ENCODE measurements around the gene GABRG3. TPM values are rescaled to one million over a fixed set of nuclear protein-coding genes. Genes with fewer than 3 reads are reported as not detected.

GABRG3 gene
- total and polyA plus RNA-seq, 7 donors: not detected

DNA sequence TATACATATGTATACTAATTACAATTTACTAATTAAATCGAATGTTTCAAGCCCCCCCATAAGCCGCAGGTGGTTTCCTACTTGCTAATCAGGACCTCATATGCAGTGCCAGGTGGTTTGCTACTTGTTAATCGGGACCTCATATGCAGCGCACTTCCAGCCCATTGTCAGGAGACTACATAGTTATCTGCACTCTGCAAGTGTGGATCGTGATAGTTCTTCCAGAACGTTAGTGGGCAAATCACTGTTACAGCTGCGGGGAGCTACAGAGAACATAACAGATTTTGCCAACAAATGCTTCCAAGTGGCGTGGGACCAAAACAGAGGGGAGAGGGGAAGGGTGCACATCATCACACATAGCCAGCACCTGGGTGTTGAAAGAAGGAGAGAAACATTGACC, 558.4 kb downstream of the GABRG3 start:
- Histone ChIP-seq H3K27ac (no peak overlapping the region), H3K4me3 (no peak overlapping the region), H3K27me3 (ENCODE audit: insufficient read depth in 3 of 3, low read length in 2 of 3) (no peaks in the 10 kb centered on the region), H3K36me3 (ENCODE audit: insufficient read depth in 1 of 2, low read depth in 1 of 2) (no peaks in the 10 kb centered on the region), H3K4me1 (no peaks in the 10 kb centered on the region), H3K9me3 (no peaks in the 10 kb centered on the region)
- 31 to 43% (median 33%) methylated on average over 8 of the region's 8 CpGs for WGBS, 3 donors
- intact Hi-C loops (cut with DNase I): no loop called here
- TF ChIP-seq, protein P1, sequence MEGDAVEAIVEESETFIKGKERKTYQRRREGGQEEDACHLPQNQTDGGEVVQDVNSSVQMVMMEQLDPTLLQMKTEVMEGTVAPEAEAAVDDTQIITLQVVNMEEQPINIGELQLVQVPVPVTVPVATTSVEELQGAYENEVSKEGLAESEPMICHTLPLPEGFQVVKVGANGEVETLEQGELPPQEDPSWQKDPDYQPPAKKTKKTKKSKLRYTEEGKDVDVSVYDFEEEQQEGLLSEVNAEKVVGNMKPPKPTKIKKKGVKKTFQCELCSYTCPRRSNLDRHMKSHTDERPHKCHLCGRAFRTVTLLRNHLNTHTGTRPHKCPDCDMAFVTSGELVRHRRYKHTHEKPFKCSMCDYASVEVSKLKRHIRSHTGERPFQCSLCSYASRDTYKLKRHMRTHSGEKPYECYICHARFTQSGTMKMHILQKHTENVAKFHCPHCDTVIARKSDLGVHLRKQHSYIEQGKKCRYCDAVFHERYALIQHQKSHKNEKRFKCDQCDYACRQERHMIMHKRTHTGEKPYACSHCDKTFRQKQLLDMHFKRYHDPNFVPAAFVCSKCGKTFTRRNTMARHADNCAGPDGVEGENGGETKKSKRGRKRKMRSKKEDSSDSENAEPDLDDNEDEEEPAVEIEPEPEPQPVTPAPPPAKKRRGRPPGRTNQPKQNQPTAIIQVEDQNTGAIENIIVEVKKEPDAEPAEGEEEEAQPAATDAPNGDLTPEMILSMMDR (IDR thresholded peaks at IDR 0.05): no peak
- no peak for ATAC-seq
- no peak for DNase-seq

DNA sequence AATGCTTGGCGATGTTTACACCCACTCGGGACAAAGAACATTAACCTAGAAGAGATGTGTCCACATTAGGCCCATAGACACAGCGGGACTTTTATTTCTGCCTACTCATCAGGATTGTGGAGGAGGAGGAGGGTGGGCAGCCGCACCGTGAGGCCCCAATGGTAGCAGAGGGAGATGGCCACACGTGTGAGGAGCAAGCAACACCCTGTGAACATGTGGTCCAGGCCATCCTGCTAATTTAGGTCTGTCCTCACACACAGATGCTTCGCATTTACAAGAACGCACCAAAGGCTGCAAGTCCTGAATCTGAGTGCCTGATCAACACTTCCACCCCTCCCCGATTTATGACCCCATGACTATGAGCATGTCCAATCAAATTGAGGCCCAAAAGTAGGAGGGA, 560.0 kb downstream of the GABRG3 start:
- DNase-seq: no peak
- Histone ChIP-seq H3K4me3 (no peak overlapping the region), H3K27ac (no peak overlapping the region), H3K4me1 (no peaks in the 10 kb centered on the region), H3K9me3 (no peaks in the 10 kb centered on the region), H3K27me3 (ENCODE audit: insufficient read depth in 3 of 3, low read length in 2 of 3) (no peaks in the 10 kb centered on the region), H3K36me3 (ENCODE audit: insufficient read depth in 1 of 2, low read depth in 1 of 2) (no peaks in the 10 kb centered on the region)
- ATAC-seq: no peak
- TF ChIP-seq, protein P1 (IDR thresholded peaks at IDR 0.05): no peak
- 77 to 82% (median 79%) methylated on average over 9 of the region's 9 CpGs for WGBS, 3 donors
- intact Hi-C loops (cut with DNase I): no loop called here

DNA sequence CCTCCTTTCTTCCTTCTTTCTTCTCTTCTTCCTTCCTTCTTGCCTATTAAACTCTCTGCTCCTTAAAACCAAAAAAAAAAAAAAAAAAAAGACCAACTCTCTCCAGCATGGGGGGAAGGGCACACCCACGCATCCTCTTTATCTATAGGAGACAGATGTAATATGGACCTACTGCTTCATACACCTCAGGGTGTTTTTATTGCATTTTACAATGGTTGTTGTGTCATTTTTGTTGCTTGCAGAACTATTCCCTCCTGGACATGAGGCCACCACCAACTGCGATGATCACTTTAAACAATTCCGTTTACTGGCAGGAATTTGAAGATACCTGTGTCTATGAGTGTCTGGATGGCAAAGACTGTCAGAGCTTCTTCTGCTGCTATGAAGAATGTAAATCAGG, 561.4 kb downstream of the GABRG3 start:
- Histone ChIP-seq H3K4me3 (no peak overlapping the region), H3K4me1 (no peaks in the 10 kb centered on the region), H3K27ac (no peak overlapping the region), H3K9me3 (no peaks in the 10 kb centered on the region), H3K27me3 (ENCODE audit: insufficient read depth in 3 of 3, low read length in 2 of 3) (no peaks in the 10 kb centered on the region), H3K36me3 (ENCODE audit: insufficient read depth in 1 of 2, low read depth in 1 of 2) (no peaks in the 10 kb centered on the region)
- ATAC-seq (no peak), DNase-seq (no peak)
- 87 to 89% (median 89%) methylated on average over 3 of the region's 3 CpGs for WGBS, 3 donors
- intact Hi-C loops (cut with DNase I): no loop called here
- TF ChIP-seq, protein P1 (IDR thresholded peaks at IDR 0.05): no peak

DNA sequence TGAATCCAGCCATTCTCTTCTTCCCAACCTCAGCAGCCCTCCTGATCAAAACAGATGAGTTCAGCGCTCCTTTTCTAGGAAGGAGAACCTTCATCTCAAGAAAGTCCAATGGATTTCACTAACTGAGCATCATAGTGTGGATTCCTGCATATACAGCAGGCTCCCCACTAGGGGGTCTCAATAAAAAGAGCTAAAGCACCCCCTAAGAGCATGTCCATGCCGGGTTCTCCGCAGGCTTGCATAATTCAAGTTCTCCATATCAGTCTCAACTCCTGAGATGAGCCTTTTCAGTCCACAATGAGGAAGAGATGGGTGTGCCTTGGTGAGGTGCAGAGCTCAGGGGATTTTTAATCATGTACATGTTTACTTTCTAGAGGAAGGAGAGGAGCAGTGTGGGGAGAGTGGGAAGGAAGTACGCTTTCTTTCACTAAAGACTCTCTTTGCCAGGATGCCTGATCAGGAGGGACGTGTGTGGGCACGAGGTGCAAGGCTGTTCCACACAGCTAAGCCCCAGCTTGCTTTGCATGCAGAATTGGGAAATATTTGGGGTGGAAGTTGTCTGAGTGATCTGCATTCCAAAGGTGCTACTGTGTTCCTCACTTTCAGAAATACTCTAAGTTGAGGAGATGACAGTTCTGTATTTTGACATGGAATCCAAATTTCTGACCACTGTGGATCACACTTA, 564.6 kb downstream of the GABRG3 start:
- WGBS, 3 donors: 70 to 76% (median 70%) methylated on average over 6 of the region's 6 CpGs
- Histone ChIP-seq H3K36me3 (ENCODE audit: insufficient read depth in 1 of 2, low read depth in 1 of 2) (no peaks in the 10 kb centered on the region), H3K4me1 (no peaks in the 10 kb centered on the region), H3K4me3 (no peak overlapping the region), H3K9me3 (no peaks in the 10 kb centered on the region), H3K27me3 (ENCODE audit: insufficient read depth in 3 of 3, low read length in 2 of 3) (no peaks in the 10 kb centered on the region), H3K27ac (no peak overlapping the region)
- ATAC-seq (no peak), DNase-seq (no peak)
- intact Hi-C loops (cut with DNase I): no loop called here
- TF ChIP-seq, protein P1 (IDR thresholded peaks at IDR 0.05): no peak

DNA sequence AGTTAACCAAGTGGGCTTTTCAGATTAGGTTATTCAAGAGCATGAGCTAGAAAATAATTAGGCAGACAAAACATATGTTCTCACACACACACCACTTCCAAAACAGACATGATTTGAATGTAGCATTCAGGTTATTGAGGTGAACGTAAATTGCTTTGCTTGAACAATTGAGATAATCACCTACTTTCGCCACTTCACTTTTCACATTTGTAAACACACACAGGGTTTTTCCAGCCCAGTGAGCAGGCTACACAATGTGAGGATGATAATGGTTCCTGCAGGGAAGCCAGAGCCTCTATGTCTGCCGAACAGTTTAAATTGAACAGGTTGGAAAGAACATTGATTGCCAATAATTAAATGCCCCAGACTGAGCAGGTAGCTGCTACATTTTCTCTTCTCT, 567.3 kb downstream of the GABRG3 start:
- Histone ChIP-seq H3K9me3 (no peaks in the 10 kb centered on the region), H3K4me1 (no peaks in the 10 kb centered on the region), H3K27ac (no peak overlapping the region), H3K27me3 (ENCODE audit: insufficient read depth in 3 of 3, low read length in 2 of 3) (peaks cover 0 to 1% (median 0%) of the 10 kb centered on the region in 3 donors), H3K4me3 (no peak overlapping the region), H3K36me3 (ENCODE audit: insufficient read depth in 1 of 2, low read depth in 1 of 2) (no peaks in the 10 kb centered on the region)
- WGBS, 3 donors: 82 to 94% (median 85%) methylated on average over 3 of the region's 3 CpGs
- no peak for ATAC-seq
- TF ChIP-seq, protein P1 (IDR thresholded peaks at IDR 0.05): no peak
- DNase-seq: no peak
- intact Hi-C loops (cut with DNase I): no loop called here

Data from psoas muscle (tissue), 8 donors.